OCI-LY1 (cell line): ENCODE results near the gene UMPS.

Experiments
- H2AFZ ChIP-seq: fragments of 200-600 bp; sonication (generic), shearing (Covaris generic); 2 replicates; pipeline ENCODE4 v1.6.0; 2014; ENCODE audit warnings: antibody characterized with exemption, mild to moderate bottlenecking, low read length
- H3F3A ChIP-seq: fragments of 200-600 bp; sonication (generic), shearing (Covaris generic); 2 replicates; pipeline ENCODE4 v1.6.0; 2014; ENCODE audit warnings: mild to moderate bottlenecking, antibody characterized with exemption, low read length, moderate library complexity; ENCODE audit not compliant: insufficient read depth
- H3K27ac ChIP-seq: fragments of 200-600 bp; sonication (generic); 2 replicates; pipeline ENCODE4 v1.5.1; 2014; ENCODE audit warnings: low read length, mixed run types, mild to moderate bottlenecking, low read depth; ENCODE audit not compliant: poor library complexity, severe bottlenecking
- H3K27me3 ChIP-seq: fragments of 200-600 bp; sonication (generic); 2 replicates; pipeline ENCODE4 v1.6.0; 2014; ENCODE audit warnings: antibody characterized with exemption, mild to moderate bottlenecking, low read length, moderate library complexity; ENCODE audit not compliant: insufficient read depth
- H3K36me3 ChIP-seq: fragments of 200-600 bp; sonication (generic); 2 replicates; pipeline ENCODE4 v1.6.1; 2014; ENCODE audit warnings: mild to moderate bottlenecking, antibody characterized with exemption, low read length, moderate library complexity, mixed read lengths; ENCODE audit not compliant: insufficient read depth
- H3K4me1 ChIP-seq: fragments of 200-600 bp; sonication (generic); 2 replicates; pipeline ENCODE4 v1.5.1; 2014; ENCODE audit warnings: mild to moderate bottlenecking, low read length, moderate library complexity; ENCODE audit not compliant: insufficient read depth, severe bottlenecking
- H3K4me2 ChIP-seq: fragments of 200-600 bp; sonication (generic), shearing (Covaris generic); 2 replicates; pipeline ENCODE4 v1.6.1; 2014; ENCODE audit warnings: low read length
- H3K4me3 ChIP-seq: fragments of 200-600 bp; sonication (generic); 2 replicates; pipeline ENCODE4 v1.5.1; 2014; ENCODE audit warnings: low read length, low read depth, mild to moderate bottlenecking, mixed read lengths; ENCODE audit not compliant: poor library complexity, severe bottlenecking
- H3K79me2 ChIP-seq: fragments of 200-600 bp; shearing (Covaris generic); 2 replicates; pipeline ENCODE4 v1.6.1; 2016; ENCODE audit warnings: mixed run types, low read length, mixed read lengths; ENCODE audit not compliant: insufficient read depth
- H3K9ac ChIP-seq: fragments of 200-600 bp; sonication (generic), shearing (Covaris generic); 2 replicates; pipeline ENCODE4 v1.6.1; 2014; ENCODE audit warnings: mild to moderate bottlenecking, low read length, mixed read lengths
- H3K9me2 ChIP-seq: fragments of 200-600 bp; sonication (generic), shearing (Covaris generic); 2 replicates; pipeline ENCODE4 v1.6.1; 2014; ENCODE audit warnings: low read depth, mild to moderate bottlenecking, low read length, mixed read lengths
- H3K9me3 ChIP-seq: fragments of 200-600 bp; shearing (Covaris generic); 2 replicates; pipeline ENCODE4 v1.6.1; 2014; ENCODE audit warnings: low read length, mixed read lengths
- H4K20me1 ChIP-seq: fragments of 200-600 bp; sonication (generic), shearing (Covaris generic); 2 replicates; pipeline ENCODE4 v1.6.0; 2016; ENCODE audit warnings: mild to moderate bottlenecking, low read length; ENCODE audit not compliant: insufficient read depth
- EZH2 ChIP-seq: fragments of 200-600 bp; sonication (generic), shearing (Covaris generic); IDR thresholded peaks from 2 replicates; pipeline ENCODE4 v1.8.0; 2017; ENCODE audit warnings: borderline replicate concordance, mixed run types, mild to moderate bottlenecking, antibody characterized with exemption, low read length, moderate library complexity, mixed read lengths
- TF ChIP-seq, protein P1 (sequence below): fragments of 200-600 bp; sonication (generic), shearing (Covaris generic); IDR thresholded peaks from 2 replicates; pipeline ENCODE4 v1.5.1; 2017; ENCODE audit warnings: mild to moderate bottlenecking, antibody characterized with exemption, low read length, moderate library complexity, mixed read lengths

Gene UMPS

DNA sequence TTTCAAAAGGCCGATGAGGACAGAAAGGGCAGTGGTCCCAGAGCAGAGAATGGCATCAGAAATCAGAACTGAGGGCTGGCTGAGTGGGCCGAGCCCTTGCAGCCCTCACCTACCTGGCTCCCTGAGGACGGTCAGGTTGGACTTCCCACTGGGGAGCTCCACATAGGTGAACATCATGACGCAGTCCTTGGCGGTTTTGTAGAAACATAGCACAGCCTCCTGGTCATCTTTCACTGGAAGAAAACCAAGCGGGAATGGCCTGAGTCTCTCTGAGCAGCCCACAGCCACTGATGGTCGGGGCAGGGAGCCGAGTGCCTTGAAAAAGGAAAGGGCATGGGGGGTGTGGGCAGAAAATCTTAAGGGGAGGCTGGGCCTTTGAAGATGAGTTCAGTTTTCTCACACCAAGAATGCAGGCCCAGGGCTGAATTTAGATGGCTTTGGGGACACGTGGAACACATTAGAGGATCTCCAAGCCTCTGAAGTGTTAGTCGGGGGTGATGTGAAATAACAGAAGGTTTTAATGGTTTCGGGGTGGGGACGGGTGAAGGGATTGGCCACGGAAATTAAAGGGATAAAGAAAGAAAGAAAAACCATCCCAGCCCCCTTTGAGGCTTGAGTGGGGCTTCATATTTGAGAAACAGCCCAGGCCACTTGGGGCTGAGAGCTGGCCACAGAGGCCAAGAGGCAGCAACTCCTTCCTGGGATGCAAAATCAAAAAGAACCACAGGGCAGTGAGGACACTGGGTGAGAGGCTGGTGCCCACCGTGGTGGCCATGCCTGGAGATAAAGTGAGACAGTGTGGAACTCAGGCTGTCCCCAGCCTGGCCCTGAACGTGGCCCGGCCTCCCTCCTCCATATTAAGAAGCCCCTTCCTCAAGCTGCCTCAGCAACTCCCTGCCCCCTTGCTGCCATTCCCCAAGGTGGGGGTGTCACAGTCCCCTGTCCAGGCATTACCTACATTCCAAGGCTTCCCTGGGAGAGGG is 36.2 kb downstream of the UMPS start:
- no peaks in the 10 kb centered on the region for H3K36me3 ChIP-seq
- H3K79me2 ChIP-seq, result no peaks in the 10 kb centered on the region
- H3K4me3 ChIP-seq, result no peak overlapping the region
- no peaks in the 10 kb centered on the region for H3K4me1 ChIP-seq
- no peaks in the 10 kb centered on the region for H3F3A ChIP-seq
- no peak overlapping the region for H3K27ac ChIP-seq
- no peaks in the 10 kb centered on the region for H3K9me2 ChIP-seq
- no peak overlapping the region for H3K4me2 ChIP-seq
- no peaks in the 10 kb centered on the region for H3K9me3 ChIP-seq
- H2AFZ ChIP-seq, result no peak overlapping the region
- H4K20me1 ChIP-seq, result no peaks in the 10 kb centered on the region
- TF ChIP-seq, protein P1, sequence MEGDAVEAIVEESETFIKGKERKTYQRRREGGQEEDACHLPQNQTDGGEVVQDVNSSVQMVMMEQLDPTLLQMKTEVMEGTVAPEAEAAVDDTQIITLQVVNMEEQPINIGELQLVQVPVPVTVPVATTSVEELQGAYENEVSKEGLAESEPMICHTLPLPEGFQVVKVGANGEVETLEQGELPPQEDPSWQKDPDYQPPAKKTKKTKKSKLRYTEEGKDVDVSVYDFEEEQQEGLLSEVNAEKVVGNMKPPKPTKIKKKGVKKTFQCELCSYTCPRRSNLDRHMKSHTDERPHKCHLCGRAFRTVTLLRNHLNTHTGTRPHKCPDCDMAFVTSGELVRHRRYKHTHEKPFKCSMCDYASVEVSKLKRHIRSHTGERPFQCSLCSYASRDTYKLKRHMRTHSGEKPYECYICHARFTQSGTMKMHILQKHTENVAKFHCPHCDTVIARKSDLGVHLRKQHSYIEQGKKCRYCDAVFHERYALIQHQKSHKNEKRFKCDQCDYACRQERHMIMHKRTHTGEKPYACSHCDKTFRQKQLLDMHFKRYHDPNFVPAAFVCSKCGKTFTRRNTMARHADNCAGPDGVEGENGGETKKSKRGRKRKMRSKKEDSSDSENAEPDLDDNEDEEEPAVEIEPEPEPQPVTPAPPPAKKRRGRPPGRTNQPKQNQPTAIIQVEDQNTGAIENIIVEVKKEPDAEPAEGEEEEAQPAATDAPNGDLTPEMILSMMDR, result no peak
- no peak for TF ChIP-seq EZH2
- no peak overlapping the region for H3K9ac ChIP-seq
- H3K27me3 ChIP-seq, result peaks cover 5% of the 10 kb centered on the region; the same call in 1 of the 2 replicates

DNA sequence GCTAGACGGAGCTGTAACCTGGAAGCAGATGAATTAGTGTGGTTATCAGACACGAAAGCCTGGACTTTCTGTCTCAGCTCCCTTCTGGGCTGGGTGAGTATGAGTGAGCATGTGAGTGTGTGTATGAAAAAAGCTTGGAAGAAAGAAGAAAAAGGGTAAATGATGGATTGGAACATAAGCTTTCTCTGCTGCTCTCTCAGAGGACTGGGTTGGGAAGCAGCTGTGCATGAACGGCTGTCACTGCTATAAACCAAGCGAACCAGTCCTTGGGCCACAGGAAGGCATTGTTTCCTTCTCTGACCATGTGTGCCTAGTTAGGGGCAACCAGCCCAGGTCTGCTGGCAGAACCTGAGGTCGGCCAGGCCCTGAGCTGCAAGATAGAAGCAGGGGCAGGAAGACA is 37.0 kb downstream of the UMPS start:
- Histone ChIP-seq H3K27ac (no peak overlapping the region), H3K36me3 (no peaks in the 10 kb centered on the region)

DNA sequence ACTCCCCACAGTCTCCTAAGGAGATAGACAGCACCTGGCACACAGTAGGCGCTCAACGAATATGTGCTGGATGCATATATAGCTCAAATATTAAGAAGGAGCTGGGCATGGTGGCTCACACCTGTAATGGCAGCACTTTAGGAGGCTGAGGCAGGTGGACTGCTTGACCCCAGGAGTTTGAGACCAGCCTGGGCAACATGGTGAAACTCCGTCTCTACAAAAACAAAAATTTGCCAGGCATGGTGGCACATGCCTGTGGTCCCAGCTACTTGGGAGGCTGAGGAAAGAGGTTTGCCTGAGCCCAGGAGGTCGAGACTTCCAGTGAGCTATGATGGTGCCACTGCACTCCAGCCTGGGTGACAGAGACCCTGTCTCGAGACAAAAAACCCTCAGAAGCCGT is 37.4 kb downstream of the UMPS start:
- TF ChIP-seq, protein P1, result no peak
- no peak for TF ChIP-seq EZH2
- H3K27ac ChIP-seq, result no peak overlapping the region
- no peaks in the 10 kb centered on the region for H3K9me2 ChIP-seq
- H3K9me3 ChIP-seq, result no peaks in the 10 kb centered on the region
- H4K20me1 ChIP-seq, result no peaks in the 10 kb centered on the region
- no peak overlapping the region for H3K4me3 ChIP-seq
- H3K79me2 ChIP-seq, result no peaks in the 10 kb centered on the region
- H3K9ac ChIP-seq, result no peak overlapping the region
- no peak overlapping the region for H2AFZ ChIP-seq
- H3F3A ChIP-seq, result no peaks in the 10 kb centered on the region
- no peaks in the 10 kb centered on the region for H3K4me1 ChIP-seq
- H3K27me3 ChIP-seq, result peaks cover 5% of the 10 kb centered on the region; the same call in 1 of the 2 replicates
- no peaks in the 10 kb centered on the region for H3K36me3 ChIP-seq
- no peak overlapping the region for H3K4me2 ChIP-seq

More for the DNA sequence above, 37.0 kb downstream of the UMPS start:
- Histone ChIP-seq H3F3A (no peaks in the 10 kb centered on the region), H3K9ac (no peak overlapping the region), H2AFZ (no peak overlapping the region), H3K4me3 (no peak overlapping the region), H3K9me3 (no peaks in the 10 kb centered on the region), H3K4me1 (no peaks in the 10 kb centered on the region), H3K27me3 (peaks cover 5% of the 10 kb centered on the region; the same call in 1 of the 2 replicates), H3K79me2 (no peaks in the 10 kb centered on the region), H3K4me2 (no peak overlapping the region), H4K20me1 (no peaks in the 10 kb centered on the region), H3K9me2 (no peaks in the 10 kb centered on the region)
- TF ChIP-seq EZH2, result no peak
- TF ChIP-seq, protein P1, result no peak
